HG03196 (cell line): Measurements from ENCODE around the gene KCNK7.
A peak's percentile ranks its signal among the peaks of the same experiment; 100 is the strongest.

Experiments
- ATAC-seq: cut with Tn5 transposase; IDR thresholded peaks from one replicate; pipeline ENCODE4 v1.9.1; 2021; ENCODE audit not compliant: unreplicated experiment

The KCNK7 gene

GRCh38 chr11:65629579-65629978 lies 34.0 kb upstream of the KCNK7 start:
- ATAC-seq = no peak

GRCh38 chr11:65627202-65627601 lies 31.6 kb upstream of the KCNK7 start:
- ATAC-seq = no peak

- no peak for ATAC-seq
Measured at GRCh38 chr11:65625628-65626342, 30.2 kb upstream of the KCNK7 start.

GRCh38 chr11:65624931-65625627 lies 29.5 kb upstream of the KCNK7 start:
- ATAC-seq = no peak

GRCh38 chr11:65623852-65624616 lies 28.4 kb upstream of the KCNK7 start:
- no peak for ATAC-seq

GRCh38 chr11:65623177-65623576 lies 27.6 kb upstream of the KCNK7 start:
- ATAC-seq = no peak

- no peak for ATAC-seq
Measured at GRCh38 chr11:65622011-65622410, 26.4 kb upstream of the KCNK7 start.

- ATAC-seq = no peak
Measured at GRCh38 chr11:65621460-65621859, 25.9 kb upstream of the KCNK7 start.

GRCh38 chr11:65620666-65621065 lies 25.1 kb upstream of the KCNK7 start:
- no peak for ATAC-seq

GRCh38 chr11:65619281-65619928 lies 23.8 kb upstream of the KCNK7 start:
- ATAC-seq = no peak

GRCh38 chr11:65618763-65619162 lies 23.2 kb upstream of the KCNK7 start:
- ATAC-seq = no peak

- no peak for ATAC-seq
Measured at GRCh38 chr11:65617990-65618751, 22.6 kb upstream of the KCNK7 start.

- ATAC-seq = no peak
Measured at GRCh38 chr11:65617136-65617850, 21.7 kb upstream of the KCNK7 start.

GRCh38 chr11:65616575-65617001 lies 21.0 kb upstream of the KCNK7 start:
- no peak for ATAC-seq

GRCh38 chr11:65615950-65616574 lies 20.5 kb upstream of the KCNK7 start:
- ATAC-seq = peak; percentile 3

- peak; percentile 75 for ATAC-seq
Measured at GRCh38 chr11:65615229-65615949, 19.8 kb upstream of the KCNK7 start, which contains the start of gene PCNX3. Gene PCNX3 (plus strand): TSS chr11:65615776. CDS start chr11:65616312, 536 bp downstream.

GRCh38 chr11:65613091-65613928 lies 17.7 kb upstream of the KCNK7 start:
- no peak for ATAC-seq

GRCh38 chr11:65612691-65613090 lies 17.1 kb upstream of the KCNK7 start:
- ATAC-seq = no peak
